H9 (cell line): ENCODE results near the gene GMPPB. TPM values are rescaled to one million over a fixed set of nuclear protein-coding genes. Genes with fewer than 3 reads are reported as not detected.

Experiments
- DNase-seq: peaks from one replicate; pipeline ENCODE4 v3.0.0-alpha.2; 2017
- H2AFZ ChIP-seq: one replicate; pipeline ENCODE4 v1.6.1; 2013; ENCODE audit warnings: mild to moderate bottlenecking, low read length, control low read depth, moderate library complexity
- H2AK5ac ChIP-seq: 2 replicates; pipeline ENCODE4 v1.6.1; 2013; ENCODE audit warnings: low read length, control low read depth, mixed read lengths; ENCODE audit not compliant: insufficient read length
- H2BK120ac ChIP-seq: one replicate; pipeline ENCODE4 v1.6.1; 2013; ENCODE audit warnings: low read depth, mild to moderate bottlenecking, low read length, control low read depth, inconsistent platforms; ENCODE audit not compliant: poor library complexity, severe bottlenecking
- H2BK12ac ChIP-seq: 2 replicates; pipeline ENCODE4 v1.6.1; 2013; ENCODE audit warnings: low read length, control low read depth, mixed read lengths, low read depth; ENCODE audit not compliant: insufficient read length
- H2BK15ac ChIP-seq: 2 replicates; pipeline ENCODE4 v1.6.1; 2013; ENCODE audit warnings: low read depth, low read length, control low read depth
- H2BK20ac ChIP-seq: one replicate; pipeline ENCODE4 v1.6.1; 2013; ENCODE audit warnings: low read depth, mild to moderate bottlenecking, low read length, control low read depth, inconsistent platforms; ENCODE audit not compliant: poor library complexity, severe bottlenecking
- H2BK5ac ChIP-seq: 2 replicates; pipeline ENCODE4 v1.6.1; 2013; ENCODE audit warnings: low read length, control low read depth, mixed read lengths; ENCODE audit not compliant: insufficient read length
- H3K14ac ChIP-seq: 2 replicates; pipeline ENCODE4 v1.6.1; 2013; ENCODE audit warnings: low read length, control low read depth; ENCODE audit not compliant: insufficient read depth
- H3K18ac ChIP-seq: 2 replicates; pipeline ENCODE4 v1.6.1; 2013; ENCODE audit warnings: low read depth, mild to moderate bottlenecking, mixed read lengths, low read length, control low read depth; ENCODE audit not compliant: insufficient read length
- H3K23ac ChIP-seq: 2 replicates; pipeline ENCODE4 v1.6.1; 2013; ENCODE audit warnings: low read length, control low read depth, mixed read lengths, low read depth; ENCODE audit not compliant: insufficient read length
- H3K23me2 ChIP-seq: 2 replicates; pipeline ENCODE4 v1.6.1; 2013; ENCODE audit warnings: low read depth, mild to moderate bottlenecking, mixed read lengths, low read length, control low read depth; ENCODE audit not compliant: insufficient read length, poor library complexity, severe bottlenecking
- H3K27ac ChIP-seq: 2 replicates; pipeline ENCODE4 v1.5.1; 2013; ENCODE audit warnings: low read length, control low read depth, mixed read lengths, low read depth; ENCODE audit not compliant: insufficient read length
- H3K27me3 ChIP-seq: 2 replicates; pipeline ENCODE4 v1.6.1; 2013; ENCODE audit warnings: low read length, control low read depth, inconsistent platforms; ENCODE audit not compliant: insufficient read depth
- H3K4ac ChIP-seq: 2 replicates; pipeline ENCODE4 v1.6.1; 2013; ENCODE audit warnings: low read depth, mild to moderate bottlenecking, control low read depth, inconsistent platforms, low read length, moderate library complexity
- H3K4me1 ChIP-seq: 2 replicates; pipeline ENCODE4 v1.6.1; 2013; ENCODE audit warnings: low read length, control low read depth, inconsistent platforms; ENCODE audit not compliant: insufficient read depth
- H3K4me2 ChIP-seq: 2 replicates; pipeline ENCODE4 v1.6.1; 2013; ENCODE audit warnings: low read length, control low read depth, mixed read lengths; ENCODE audit not compliant: insufficient read length, insufficient read depth
- H3K56ac ChIP-seq: 2 replicates; pipeline ENCODE4 v1.6.1; 2013; ENCODE audit warnings: low read depth, mild to moderate bottlenecking, mixed read lengths, low read length, control low read depth; ENCODE audit not compliant: insufficient read length
- H3K79me1 ChIP-seq: 2 replicates; pipeline ENCODE4 v1.6.1; 2013; ENCODE audit warnings: low read depth, mild to moderate bottlenecking, moderate library complexity, low read length, control low read depth, inconsistent platforms; ENCODE audit not compliant: insufficient read depth, poor library complexity, severe bottlenecking
- H3K79me2 ChIP-seq: 2 replicates; pipeline ENCODE4 v1.6.1; 2013; ENCODE audit warnings: low read length, control low read depth, inconsistent platforms; ENCODE audit not compliant: insufficient read depth
- H3K9ac ChIP-seq: 2 replicates; pipeline ENCODE4 v1.6.1; 2013; ENCODE audit warnings: low read length, control low read depth, mixed read lengths; ENCODE audit not compliant: insufficient read length; ENCODE audit errors: extremely low read depth
- H3K9me3 ChIP-seq: one replicate; pipeline ENCODE4 v1.6.1; 2013; ENCODE audit warnings: low read depth, low read length, inconsistent platforms; ENCODE audit not compliant: control insufficient read depth
- H3T11ph ChIP-seq: one replicate; pipeline ENCODE4 v1.6.1; 2013; ENCODE audit warnings: mild to moderate bottlenecking, low read length, control low read depth, inconsistent platforms
- H4K20me1 ChIP-seq: one replicate; pipeline ENCODE4 v1.6.1; 2013; ENCODE audit not compliant: control insufficient read depth, insufficient read length, insufficient read depth
- H4K5ac ChIP-seq: 2 replicates; pipeline ENCODE4 v1.6.1; 2013; ENCODE audit warnings: low read depth, mild to moderate bottlenecking, mixed read lengths, low read length, control low read depth; ENCODE audit not compliant: insufficient read length
- H4K8ac ChIP-seq: replicated peaks from 2 replicates; pipeline ENCODE4 v1.6.1; 2013; ENCODE audit warnings: low read length, control low read depth, mixed read lengths, low read depth; ENCODE audit not compliant: insufficient read length
- H4K91ac ChIP-seq: 2 replicates; pipeline ENCODE4 v1.6.1; 2013; ENCODE audit warnings: low read depth, mild to moderate bottlenecking, moderate library complexity, mixed read lengths, low read length, control low read depth; ENCODE audit not compliant: insufficient read length
- H3K27ac Mint-ChIP-seq, 3 experiments: 2 replicates in 2 of 3; 3 replicates in 1 of 3; pipeline ENCODE4 v1.8.0; 2020 to 2021; ENCODE audit warnings: mixed read lengths in 3 of 3, mild to moderate bottlenecking in 1 of 3, moderate library complexity in 1 of 3
- H3K27me3 Mint-ChIP-seq: 2 replicates; pipeline ENCODE4 v1.8.0; 2021; ENCODE audit warnings: low read depth, mild to moderate bottlenecking, moderate library complexity, mixed read lengths
- H3K36me3 Mint-ChIP-seq, 3 experiments: 2 replicates in 2 of 3; 3 replicates in 1 of 3; pipeline ENCODE4 v1.8.0; 2020 to 2021; ENCODE audit warnings: low read depth in 3 of 3, mixed read lengths in 3 of 3; ENCODE audit not compliant: insufficient read depth in 1 of 3
- H3K4me1 Mint-ChIP-seq, 2 experiments: 2 replicates each; pipeline ENCODE4 v1.8.0; 2020; ENCODE audit warnings: mixed read lengths in 2 of 2
- H3K4me3 Mint-ChIP-seq, 2 experiments: 2 replicates in 1 of 2; 3 replicates in 1 of 2; pipeline ENCODE4 v1.8.0; 2020 to 2021; ENCODE audit warnings: mild to moderate bottlenecking in 2 of 2, mixed read lengths in 2 of 2, moderate library complexity in 1 of 2
- H3K9me3 Mint-ChIP-seq, 2 experiments: 2 replicates in 1 of 2; 3 replicates in 1 of 2; pipeline ENCODE4 v1.8.0; 2020; ENCODE audit warnings: mild to moderate bottlenecking in 2 of 2, mixed read lengths in 2 of 2, moderate library complexity in 1 of 2
- CTCF ChIP-seq: fragments of 200-600 bp; sonication (generic); conservative IDR thresholded peaks from 3 replicates; pipeline ENCODE4 v1.8.0; 2021; ENCODE audit warnings: antibody characterized with exemption, mild to moderate bottlenecking
- WGBS: extraction: QIAGEN DNeasy Blood & Tissue Kit; methylation state at CpG from one replicate; pipeline ENCODE4 v1.1.7; 2013; ENCODE audit warnings: missing lambda C conversion rate, low lambda C conversion rate, mixed read lengths; ENCODE audit not compliant: insufficient read length; ENCODE audit errors: extremely low coverage; 5-methylcytosine and 5-hydroxymethylcytosine counted together
- total RNA-seq: library from RNA; stranded (reverse); gene quantifications from 2 replicates; pipeline ENCODE4 v1.2.1, GENCODE V29; 2021

The GMPPB gene
- total RNA-seq, 1 experiment from 2014 or later: 31.1 TPM

GRCh38 chr3:49709852-49710251 is 13.9 kb downstream of the GMPPB start:
- no peaks in the 10 kb centered on the region for H3K27me3 ChIP-seq
- no peak overlapping the region for H2BK120ac ChIP-seq
- no peak overlapping the region for H4K8ac ChIP-seq
- H3K9ac ChIP-seq: no peak overlapping the region
- WGBS: no CpG with 5 or more reads among the region's 8 CpGs
- H3K79me2 ChIP-seq: no peaks in the 10 kb centered on the region
- no peak overlapping the region for H3T11ph ChIP-seq
- no peak overlapping the region for H3K27ac ChIP-seq
- no peaks in the 10 kb centered on the region for H3K79me1 ChIP-seq
- no peak overlapping the region for H2AFZ ChIP-seq
- no peak overlapping the region for H3K14ac ChIP-seq
- H2BK12ac ChIP-seq: no peak overlapping the region
- no peaks in the 10 kb centered on the region for H3K23me2 ChIP-seq
- no peak overlapping the region for H3K56ac ChIP-seq
- H3K4me2 ChIP-seq: no peak overlapping the region
- H2BK15ac ChIP-seq: no peak overlapping the region
- H4K91ac ChIP-seq: no peak overlapping the region
- Mint-ChIP-seq H3K27ac (no peak overlapping the region), H3K4me3 (no peak overlapping the region; a peak in 1 of 5 replicates), H3K9me3 (no peaks in the 10 kb centered on the region), H3K4me1 (no peaks in the 10 kb centered on the region), H3K27me3 (no peaks in the 10 kb centered on the region; the same call in 1 of the 2 replicates), H3K36me3 (peaks cover 0 to 11% (median 7%) of the 10 kb centered on the region in 3 experiments; a peak in 3 of 7 replicates)
- H2AK5ac ChIP-seq: no peak overlapping the region
- no peak overlapping the region for H3K4ac ChIP-seq
- H3K18ac ChIP-seq: no peak overlapping the region
- no peak overlapping the region for H2BK20ac ChIP-seq
- no peak for DNase-seq
- H2BK5ac ChIP-seq: no peak overlapping the region
- TF ChIP-seq CTCF: no peak
- no peaks in the 10 kb centered on the region for H3K4me1 ChIP-seq
- no peaks in the 10 kb centered on the region for H3K9me3 ChIP-seq
- H4K20me1 ChIP-seq: no peaks in the 10 kb centered on the region
- no peak overlapping the region for H4K5ac ChIP-seq
- H3K23ac ChIP-seq: no peak overlapping the region
